GM18517 (cell line): ENCODE measurements around the gene RANBP1.

Experiments used
- ATAC-seq: cut with Tn5 transposase; IDR thresholded peaks from one replicate; pipeline ENCODE4 v1.9.1; 2021; ENCODE audit warnings: mild to moderate bottlenecking, moderate library complexity; ENCODE audit not compliant: unreplicated experiment

The RANBP1 gene

DNA sequence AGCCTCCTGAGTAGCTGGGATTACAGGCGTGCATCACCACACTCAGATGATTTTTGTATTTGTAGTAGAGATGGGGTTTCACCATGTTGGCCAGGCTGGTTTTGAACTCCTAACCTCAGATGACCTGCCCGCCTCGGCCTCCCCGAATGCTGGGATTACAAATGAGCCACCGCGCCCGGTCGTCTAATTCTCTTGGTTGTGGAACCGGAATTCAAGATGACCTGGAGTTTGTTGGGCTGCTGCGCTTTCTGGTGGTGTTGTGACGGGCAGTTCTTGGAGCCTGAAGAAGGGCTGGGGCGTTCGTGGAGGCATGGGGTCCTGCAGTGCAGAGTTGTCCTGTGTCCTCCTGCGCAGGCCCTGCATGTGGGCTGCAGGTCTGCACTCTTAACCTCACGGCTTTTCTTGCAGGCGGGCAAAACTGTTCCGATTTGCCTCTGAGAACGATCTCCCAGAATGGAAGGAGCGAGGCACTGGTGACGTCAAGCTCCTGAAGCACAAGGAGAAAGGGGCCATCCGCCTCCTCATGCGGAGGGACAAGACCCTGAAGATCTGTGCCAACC, 6.0 kb downstream of the RANBP1 start:
- no peak for ATAC-seq

DNA sequence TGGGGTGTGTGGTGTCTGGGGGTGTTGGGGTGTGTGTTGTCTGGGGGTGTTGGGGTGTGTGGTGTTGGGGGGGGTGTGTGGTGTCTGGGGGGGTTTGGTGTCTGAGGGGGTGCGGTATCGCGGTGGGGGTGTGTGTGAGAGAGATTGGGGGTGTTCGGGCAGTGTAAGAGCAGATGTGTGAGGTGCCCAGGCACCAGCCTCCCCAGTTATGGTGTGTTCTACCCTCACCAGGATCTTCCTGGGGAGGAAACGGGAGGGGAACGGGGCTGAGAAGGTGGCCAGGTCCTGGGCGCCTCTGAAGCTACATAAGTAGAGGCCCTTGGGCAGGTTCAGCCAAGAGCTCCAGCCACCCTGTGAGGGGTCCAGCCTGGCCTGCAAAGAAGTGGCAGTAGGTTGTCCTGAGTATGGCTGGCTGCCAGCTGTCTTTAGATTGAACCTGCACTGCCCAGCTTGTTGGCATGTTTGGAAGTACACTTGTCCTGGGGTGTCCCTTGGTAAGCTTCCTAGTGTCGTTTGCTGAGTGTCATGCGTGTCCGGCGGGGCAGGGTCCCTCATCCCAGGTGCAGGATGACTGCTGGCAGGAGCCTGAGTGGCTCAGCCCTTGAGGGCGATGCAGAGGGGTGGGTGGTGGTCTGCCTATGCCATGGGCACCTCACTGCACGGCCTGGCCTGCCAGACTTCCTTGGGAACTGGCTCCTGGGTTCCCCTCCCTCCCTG, 7.6 kb downstream of the RANBP1 start:
- ATAC-seq, result no peak

DNA sequence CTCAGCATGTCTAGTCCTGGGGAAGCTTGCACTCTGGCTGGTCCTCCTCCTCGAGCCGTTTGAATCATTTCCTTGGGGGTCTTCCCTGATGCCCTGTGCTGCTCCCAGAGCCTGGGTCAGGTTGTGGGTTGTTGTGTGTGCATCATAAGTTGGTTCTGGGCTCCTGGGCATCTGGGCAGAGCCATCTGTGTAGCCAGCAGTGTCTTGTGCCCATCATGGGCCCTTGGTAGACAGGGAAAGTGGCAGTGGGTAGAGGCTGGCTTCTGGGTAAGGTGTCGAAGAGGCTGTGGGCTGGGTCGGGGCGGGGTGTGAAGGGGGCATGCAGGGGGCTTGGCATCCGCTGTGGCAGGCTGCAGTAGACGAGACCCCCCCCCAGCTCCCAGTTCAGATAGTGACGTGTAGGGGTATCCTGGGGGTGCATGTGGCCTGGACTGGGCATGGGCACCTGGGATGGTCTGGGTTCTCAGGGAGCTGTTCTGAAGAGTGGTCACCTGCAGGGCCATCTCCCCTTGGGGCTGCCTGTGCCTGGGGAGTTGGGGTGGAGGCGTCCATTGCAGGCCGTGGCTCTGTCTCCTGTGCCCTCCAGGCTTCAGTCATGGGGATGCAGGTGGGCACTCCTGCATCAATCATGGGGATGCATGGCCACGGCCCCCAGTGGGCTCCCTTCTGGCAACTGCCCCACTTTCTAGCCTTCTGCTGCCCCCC, 8.3 kb downstream of the RANBP1 start:
- ATAC-seq, result no peak

DNA sequence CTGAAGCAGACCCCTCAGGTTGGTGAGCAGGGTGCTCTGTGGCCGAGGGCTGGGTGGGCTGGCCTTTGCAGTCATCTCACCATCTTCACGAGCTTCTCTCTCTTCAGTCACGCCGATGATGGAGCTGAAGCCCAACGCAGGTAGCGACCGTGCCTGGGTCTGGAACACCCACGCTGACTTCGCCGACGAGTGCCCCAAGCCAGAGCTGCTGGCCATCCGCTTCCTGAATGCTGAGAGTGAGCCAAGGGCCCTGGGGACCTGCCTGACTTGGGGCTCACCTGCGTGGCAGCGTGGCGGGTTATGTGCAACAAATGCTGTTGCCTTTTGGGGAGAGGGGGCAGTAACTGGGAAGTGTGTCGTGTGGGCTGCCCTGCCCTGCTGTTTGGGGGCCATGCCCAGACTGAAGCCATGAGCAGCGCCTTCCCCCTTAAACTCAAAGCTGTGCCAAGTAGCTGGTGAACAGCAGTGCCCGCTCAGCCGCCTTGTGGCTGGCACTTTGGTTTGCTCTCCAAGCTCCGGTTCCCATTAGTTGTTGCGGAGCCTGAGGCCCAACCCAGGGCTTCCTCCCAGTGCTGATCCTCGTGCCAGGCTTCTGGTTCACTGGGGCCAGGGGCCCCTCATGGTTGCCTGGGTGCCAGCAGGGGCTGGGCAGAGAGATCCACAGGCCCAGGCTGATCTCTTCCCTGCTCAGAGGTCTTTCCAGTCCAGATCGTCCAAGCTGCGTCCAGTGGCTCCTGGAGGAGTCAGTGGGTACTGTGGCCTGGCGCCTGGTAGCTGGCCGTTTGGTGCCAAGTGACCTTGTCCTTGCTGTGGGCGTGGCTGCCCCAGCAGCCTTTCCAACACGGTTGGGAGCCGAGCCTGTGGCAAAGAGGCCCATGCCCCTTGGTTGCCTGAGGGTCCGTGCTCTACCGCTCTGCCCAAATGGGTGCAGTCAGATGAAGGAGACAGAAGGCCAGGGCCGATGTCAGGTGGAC, 9.6 kb downstream of the RANBP1 start:
- no peak for ATAC-seq

DNA sequence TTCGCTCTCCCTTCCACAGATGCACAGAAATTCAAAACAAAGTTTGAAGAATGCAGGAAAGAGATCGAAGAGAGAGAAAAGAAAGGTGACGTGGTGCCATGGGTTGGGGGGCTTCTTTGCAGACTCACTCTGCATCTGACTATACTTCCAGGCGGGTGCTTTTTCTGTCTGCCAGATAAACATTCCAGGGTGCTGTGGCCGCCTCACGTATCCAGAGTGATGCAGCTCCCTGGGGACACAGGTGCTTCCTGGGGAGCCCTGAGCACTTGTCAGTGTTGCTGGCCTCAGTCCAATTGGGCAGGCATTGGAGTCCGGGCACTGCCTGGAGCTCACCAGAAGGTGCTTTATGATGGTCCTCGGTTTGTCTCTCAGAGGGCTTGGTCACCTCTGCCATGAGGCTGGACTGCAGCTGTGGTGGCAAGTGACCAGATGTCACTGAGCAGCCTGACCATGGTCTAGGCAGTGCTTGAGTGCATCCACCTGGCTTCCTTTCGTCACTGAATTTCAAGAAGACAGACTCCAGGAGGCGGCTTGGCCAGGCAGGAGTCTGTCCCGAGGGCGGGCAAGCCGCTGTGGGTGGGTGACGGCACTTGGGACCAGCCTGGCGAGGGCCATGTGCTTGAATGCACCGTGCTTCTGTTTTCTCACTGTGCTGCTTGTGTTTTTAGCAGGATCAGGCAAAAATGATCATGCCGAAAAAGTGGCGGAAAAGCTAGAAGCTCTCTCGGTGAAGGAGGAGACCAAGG, 10.6 kb downstream of the RANBP1 start:
- ATAC-seq, result no peak

DNA sequence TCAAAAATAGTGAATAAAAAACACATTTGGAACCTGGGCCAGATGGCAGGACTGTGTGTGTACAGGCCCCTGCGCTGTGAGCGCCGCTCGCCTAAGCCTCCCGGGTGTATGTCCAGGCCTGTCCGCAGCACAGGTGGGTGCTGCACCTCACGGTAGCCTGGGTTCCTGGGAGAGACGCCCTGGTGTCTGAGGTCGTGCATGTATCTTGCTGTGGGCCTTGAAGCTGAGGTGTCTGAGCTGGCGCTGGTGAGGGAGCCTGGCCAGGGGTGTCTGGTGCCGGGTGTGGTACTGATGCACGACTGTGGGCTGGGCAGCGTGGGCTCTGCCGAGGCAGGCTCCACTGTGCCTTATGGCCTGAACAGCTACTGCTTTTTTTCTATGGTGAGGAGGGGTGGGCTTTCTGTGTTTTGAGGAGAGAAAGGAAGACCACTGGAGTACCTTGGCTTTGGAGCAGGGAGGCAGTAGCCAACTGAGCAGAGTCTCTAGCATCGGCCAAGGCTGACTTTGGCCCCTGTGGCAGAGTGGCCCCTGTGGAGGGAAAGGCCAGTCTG, 11.5 kb downstream of the RANBP1 start:
- no peak for ATAC-seq

DNA sequence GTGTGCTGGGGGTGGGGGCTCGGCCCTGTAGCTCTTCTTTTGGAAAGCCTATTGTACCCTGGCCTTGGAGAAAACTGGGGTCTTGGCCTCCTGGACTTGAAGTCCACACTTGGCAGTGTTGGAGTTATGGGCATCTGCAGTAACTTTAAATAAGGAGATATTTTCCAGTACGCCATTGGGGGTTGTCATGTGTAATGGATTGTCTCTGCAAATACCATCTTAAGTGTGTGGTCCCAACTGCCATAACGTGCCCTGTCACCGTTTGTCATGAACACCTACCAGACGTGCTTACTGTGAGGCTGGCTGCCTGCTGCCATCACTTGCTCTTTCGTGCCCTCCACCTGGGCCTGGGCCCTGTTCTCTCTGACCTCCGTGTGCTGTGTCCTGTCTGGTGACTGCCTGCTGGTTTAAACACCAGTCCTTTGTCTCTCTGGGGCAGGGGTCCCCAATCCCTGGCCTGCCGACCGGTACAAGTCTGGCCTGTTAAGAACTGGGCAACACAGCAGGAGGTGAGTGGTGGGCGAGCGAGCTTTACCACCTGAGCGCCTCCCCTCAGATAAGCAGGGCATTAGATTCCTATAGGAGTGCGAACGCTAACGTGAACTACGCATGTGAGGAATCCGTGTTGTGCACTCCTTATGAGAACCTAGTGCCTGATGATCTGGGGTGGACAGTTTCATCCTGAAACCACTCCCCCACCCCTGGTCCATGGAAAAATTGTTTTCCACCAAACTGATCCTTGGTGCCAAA, 12.1 kb downstream of the RANBP1 start:
- no peak for ATAC-seq

DNA sequence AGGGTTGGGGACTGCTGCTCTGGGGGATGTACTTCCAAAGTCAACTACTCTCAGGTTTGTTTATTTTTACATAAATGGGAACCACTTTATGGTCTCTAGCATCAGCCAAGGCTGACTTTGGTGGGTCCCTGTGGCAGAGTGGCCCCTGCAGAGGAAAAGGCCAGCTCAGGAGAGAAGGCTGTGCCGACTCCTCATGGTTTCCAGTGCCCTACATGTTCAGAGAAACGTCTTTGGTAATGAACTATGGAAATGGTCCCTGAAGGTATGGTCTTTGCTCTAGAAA, 12.7 kb downstream of the RANBP1 start:
- ATAC-seq, result no peak

DNA sequence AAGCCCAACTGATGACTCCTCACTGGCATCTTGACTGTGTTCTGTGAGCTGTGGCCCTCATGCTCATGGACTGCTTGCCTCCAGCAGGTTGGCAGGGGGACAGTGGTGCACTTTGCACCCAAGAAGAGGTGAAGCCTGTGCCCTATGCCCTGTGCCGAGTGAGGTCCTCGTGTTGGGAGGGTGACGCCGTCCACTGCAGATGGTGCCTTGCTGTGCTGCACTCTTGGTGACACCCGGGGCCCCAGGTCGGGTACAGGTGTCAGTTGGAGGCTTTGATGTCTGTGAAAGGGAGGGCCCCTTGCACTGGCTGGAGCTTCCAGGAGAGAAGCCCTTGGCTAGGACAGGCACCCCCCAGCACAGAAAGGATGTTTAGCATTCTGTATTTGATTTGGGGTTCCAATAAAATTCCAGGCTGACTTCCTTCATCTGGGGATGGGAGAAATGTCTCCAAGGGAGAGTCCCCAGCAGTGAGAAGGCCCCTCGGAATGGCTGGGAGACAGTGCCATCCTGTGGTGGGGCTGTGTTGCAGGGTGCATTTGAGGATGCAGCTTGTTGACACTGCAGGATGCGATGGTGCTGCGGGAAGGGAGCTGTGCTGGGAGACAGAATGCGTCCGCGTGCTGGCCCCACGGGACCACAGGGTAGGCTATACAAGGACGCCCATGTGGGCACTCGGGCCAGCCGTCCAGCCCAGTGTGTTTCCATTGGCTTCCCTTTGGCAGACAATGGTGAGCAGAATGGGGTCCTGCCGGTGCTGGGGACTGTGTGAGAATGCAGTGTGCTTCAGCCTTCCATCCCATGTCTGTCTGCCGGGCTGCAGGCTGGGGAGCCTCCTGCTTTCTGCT, 13.2 kb downstream of the RANBP1 start:
- ATAC-seq, result no peak

DNA sequence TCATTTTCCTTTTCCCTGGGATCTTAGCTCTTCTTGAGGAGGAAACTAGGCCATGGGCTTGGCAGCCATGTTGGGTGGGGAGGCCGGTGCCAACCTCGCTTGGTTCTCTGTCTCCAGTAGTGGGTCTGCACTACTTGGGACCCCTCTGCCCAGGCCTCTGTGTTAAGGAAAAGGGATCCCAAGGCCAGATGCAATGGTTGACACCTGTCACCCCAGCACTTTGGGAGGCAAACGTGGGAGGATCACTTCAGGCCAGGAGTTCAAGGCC, 13.8 kb downstream of the RANBP1 start:
- no peak for ATAC-seq

DNA sequence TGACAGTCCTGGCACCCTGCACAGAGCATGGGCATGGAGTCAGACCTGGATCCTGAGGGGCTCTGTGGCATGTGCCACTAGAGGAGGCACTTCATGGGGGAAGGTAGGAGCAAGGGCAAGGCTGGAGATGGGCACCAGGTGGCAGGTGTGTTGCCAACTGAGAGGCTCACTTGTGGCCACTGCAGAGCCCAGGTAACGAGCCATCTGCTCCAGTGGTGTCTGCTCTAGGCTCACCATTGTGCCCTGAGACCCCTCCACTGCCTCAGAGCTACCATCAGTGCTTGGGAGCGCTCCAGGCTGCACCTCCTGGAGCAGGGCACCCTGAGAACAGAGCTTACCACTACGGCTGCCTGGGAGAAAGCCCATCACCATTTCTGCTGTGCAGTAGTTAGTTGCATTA, 14.4 kb downstream of the RANBP1 start:
- no peak for ATAC-seq

DNA sequence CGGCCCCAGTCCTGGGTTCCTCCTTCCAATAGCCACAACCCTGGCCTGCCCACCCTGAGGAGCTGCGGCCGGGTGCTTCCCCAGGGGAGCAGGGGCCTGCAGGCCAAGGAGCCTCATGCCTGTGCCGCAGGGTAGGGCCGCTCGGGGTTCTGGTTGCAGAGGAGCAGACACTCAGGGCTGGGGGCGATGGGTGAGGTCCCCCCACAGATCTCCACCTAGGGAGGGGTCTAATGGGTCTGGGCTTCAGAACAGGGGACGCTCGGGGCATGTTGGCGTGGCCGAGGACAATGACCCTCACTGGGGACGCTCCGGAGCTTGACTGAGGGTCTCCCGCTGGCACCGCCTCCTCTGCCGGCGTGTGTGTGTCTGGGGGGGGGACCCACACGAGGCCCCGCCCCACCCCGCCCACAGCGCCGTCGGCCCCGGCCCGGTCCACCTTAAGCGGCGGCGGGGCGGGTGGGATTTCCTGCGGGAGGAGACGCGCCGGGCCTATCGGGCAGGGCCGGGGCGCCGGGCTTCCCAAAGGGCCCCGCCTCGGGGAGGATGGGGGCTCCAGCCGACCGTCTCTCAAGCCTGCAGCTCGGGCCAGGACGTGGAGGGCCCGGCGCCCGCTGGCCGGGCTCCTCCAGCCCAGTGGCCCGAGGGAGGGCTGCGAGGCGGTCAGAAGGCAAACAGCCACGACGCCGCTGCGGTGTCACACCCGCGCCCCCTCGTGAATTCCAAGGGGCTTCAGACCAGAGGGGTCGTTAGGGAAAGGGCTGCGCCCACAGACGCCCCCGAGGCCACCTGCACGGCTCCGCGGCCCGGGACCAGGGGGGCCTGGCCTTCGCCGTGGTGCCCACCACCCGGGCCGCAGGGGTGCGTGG, 15.1 kb downstream of the RANBP1 start:
- ATAC-seq, result no peak

DNA sequence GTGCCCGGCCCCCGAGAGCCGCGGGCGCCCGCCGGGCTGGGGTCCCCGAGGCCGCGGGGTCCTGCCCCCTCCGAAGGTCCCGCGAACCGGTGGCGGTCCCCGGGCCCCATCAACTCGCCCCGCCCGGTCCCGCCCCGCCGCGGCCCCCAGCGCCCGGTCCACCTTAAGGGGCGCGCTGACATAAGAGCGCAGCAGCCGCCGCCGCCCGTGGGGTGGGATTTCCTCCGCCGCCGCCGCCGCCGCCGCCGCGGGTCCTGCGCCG, 15.6 kb downstream of the RANBP1 start, which contains the start of gene ZDHHC8:
Gene ZDHHC8, plus strand, starts transcription at position 208 of the 262 bp plus-strand sequence. CDS start 144 bp downstream, outside the sequence.
- no peak for ATAC-seq

DNA sequence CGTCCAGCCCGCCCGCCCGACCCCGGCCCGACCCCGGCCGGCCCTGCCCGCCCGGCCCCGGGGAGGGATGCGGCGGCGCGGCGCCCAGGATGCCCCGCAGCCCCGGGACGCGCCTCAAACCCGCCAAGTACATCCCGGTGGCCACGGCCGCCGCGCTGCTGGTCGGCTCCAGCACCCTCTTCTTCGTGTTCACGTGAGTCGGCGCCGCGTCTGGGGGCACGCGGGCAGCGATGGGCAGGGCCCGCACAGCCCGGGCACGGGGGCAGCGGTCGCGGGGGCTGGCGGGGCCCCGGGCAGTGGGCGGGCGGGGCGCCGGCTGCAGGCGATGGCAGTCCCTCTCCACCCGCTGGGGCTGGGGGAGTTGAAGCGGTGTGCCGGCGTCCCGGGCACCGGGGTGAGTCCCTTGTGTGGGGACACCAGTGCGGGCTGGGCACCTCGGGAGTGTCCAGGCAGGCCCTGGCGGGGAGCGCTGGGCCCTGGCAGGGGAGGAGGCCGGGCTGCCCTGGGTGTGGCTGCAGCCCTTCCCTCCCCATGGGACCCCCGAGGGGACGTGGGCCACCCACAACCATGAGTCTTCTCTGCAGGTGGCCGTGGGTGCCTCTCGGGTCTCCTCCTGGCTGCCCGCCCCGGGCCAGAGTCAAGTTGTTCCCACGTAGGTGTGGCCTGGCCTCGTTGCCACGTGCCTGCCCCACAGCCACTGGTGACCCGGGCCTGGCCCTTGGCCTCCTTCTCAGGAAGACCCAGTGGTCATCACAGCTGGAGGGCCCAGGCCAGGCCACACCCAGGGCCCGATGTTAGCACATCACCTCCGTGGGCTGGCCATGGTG, 16.2 kb downstream of the RANBP1 start:
- ATAC-seq, result no peak

DNA sequence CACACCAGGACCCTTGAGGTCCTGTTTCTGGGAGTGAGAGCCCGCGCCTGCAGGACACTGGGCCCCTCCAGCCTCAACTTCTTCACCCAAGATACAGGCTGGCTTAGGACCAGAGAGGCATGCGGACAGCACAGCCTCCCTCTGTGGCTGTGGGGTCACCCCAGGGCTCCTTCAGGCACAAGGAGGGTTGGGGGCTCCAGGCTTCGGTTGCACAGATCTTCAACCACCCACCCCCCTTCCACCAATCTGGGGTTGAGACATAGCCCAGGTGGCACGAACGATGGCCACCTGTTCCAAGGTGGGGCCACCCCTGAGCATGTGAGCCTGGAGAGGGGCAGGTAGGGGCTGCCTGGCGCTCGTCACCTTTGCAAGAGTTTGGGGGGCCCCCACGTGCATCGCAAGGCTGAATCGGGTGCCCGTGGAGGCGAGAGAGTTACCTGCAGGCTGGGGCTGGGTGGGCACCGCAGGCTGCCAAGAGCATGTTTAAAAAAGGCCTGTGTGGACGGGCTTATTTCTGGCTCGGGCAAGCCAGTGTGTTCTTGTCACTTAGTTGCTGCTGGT, 16.9 kb downstream of the RANBP1 start:
- no peak for ATAC-seq

DNA sequence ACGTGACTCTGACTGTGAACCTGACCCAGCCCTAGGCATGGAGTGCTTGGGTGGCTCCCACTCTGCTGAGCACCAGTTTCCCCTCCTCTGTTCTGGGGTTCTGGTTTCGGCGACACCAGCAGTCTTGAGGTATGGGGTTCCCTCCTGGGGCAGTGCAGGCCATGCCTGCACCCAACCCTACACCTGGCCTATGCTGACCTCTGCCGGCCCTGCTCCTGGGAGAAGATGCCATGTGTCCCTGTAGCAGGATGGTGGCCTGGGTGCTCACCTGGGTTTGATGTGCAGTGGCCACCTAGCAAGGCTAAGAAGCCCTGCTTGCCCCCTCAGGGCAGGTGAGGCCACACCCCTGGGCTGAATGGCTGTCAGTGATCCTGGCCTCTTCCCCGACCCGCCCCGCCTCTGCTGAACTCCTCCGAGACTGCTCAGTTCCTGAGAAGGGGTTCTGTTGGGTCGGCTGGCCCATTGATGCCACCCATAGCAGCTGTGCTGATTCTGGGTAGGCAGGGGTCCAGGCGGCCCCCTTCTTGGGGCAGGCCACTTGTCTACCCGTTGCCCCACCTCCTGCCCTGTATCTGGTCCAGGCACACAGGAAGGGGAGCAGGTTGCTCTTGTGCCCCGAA, 18.1 kb downstream of the RANBP1 start:
- ATAC-seq, result no peak

DNA sequence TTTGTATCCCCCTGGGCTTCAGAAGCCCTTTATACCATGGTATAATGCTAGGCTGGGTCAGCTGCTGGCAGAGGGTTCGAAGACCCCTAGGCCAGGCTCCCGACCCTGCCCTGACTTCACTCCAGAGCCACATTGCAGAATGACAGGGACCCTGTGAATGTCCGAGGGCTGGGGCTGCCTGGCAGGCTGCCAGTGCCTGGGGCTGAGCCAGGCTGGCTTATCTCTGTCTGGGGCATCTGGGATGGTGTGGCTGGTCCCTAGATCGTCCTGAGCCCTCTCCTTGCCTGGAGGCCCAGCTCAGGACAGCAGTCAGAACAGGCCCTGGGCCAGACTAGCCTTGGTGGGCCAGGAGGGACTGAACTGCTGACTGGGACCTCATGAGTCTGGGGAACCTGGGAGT, 19.4 kb downstream of the RANBP1 start:
- ATAC-seq, result no peak
